ENCODE data around the gene FER.

- TF ChIP-seq CTCF (IDR thresholded peaks at IDR 0.05; ENCODE audit: poor library complexity, severe bottlenecking) (no peak), REST (IDR thresholded peaks at IDR 0.05; ENCODE audit: borderline replicate concordance) (no peak), EZH2 (IDR thresholded peaks at IDR 0.05; ENCODE audit: borderline replicate concordance, insufficient read depth, low read length, poor library complexity, severe bottlenecking) (no peak)
Measured at GRCh38 chr5:108974594-108974993, 226.9 kb downstream of the FER start.
